ENCODE results near the gene FNBP1.
A peak's percentile ranks its signal among the peaks of the same experiment; 100 is the strongest.

FNBP1 gene

DNA sequence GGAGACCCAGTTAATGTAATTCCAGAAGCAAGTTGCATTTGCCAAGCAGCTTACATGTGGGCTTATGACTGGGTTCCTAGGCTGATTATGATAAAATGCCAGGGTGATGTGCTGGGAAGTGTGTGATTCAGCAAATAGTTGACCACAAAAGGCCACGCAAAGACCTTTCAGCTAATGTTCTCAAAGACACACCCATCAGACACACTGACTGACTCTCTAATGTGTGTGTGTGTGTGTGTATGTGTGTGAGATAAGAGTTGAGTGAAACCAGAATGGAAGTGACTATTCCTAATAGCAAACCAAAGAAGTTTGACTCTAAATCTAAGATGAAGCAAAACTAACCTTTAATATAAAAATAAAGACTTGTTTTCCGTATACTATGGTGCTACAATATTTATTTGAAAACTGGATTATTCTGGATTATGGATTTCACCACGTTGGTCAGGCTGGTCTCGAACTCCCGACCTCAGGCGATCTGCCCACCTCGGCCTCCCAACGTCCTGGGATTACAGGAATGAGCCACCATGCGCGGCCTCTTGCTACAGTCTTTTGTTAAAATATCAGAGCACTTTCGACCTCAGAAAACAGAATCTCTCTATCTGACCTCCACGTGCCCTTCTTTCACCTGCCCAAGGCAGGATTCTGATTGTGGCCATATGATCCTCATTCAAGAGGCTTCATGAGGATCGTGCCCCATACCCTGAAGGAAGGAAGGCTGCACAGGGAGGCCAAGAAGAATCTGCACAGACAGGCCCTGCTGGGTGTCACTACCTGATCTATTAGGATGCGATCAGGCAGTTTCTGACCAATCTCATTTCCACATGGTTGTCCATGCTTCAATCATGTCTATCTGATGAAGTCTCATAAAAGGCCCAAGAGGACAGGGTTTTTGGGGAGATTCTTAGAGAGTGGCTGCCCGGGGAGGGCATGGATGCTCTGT, 132.1 kb downstream of the FNBP1 start:
- TF ChIP-seq, protein P1, sequence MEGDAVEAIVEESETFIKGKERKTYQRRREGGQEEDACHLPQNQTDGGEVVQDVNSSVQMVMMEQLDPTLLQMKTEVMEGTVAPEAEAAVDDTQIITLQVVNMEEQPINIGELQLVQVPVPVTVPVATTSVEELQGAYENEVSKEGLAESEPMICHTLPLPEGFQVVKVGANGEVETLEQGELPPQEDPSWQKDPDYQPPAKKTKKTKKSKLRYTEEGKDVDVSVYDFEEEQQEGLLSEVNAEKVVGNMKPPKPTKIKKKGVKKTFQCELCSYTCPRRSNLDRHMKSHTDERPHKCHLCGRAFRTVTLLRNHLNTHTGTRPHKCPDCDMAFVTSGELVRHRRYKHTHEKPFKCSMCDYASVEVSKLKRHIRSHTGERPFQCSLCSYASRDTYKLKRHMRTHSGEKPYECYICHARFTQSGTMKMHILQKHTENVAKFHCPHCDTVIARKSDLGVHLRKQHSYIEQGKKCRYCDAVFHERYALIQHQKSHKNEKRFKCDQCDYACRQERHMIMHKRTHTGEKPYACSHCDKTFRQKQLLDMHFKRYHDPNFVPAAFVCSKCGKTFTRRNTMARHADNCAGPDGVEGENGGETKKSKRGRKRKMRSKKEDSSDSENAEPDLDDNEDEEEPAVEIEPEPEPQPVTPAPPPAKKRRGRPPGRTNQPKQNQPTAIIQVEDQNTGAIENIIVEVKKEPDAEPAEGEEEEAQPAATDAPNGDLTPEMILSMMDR (conservative IDR thresholded peaks at IDR 0.05; ENCODE audit: low read depth, low read length): no peak
- H3K4me3 ChIP-seq (ENCODE audit: low read length): no peak overlapping the region
- DNase-seq (ENCODE audit: low read depth): peak; percentile 100

DNA sequence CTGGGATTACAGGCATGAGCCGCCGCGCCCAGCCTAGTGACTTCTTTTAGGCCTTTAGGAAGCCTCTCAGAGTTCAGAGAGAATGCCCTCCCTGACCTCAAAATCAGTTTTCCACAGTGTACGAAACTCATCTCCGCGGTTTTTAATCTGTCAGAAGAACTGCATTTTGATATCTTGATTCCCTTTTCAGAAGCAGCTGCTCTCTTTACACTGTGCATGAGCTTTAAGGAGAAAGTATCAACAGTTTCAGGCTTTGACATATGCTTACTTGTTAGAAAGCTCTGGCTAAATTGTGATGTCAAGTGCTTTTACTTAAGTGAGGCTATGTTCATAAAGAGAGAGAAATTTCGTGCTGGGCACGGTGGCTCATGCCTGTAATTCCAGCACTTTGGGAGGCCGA, 133.1 kb downstream of the FNBP1 start:
- no peak overlapping the region for H3K4me3 ChIP-seq (ENCODE audit: low read length)
- TF ChIP-seq, protein P1 (conservative IDR thresholded peaks at IDR 0.05; ENCODE audit: low read depth, low read length): no peak
- DNase-seq (ENCODE audit: low read depth): peak; percentile 41

DNA sequence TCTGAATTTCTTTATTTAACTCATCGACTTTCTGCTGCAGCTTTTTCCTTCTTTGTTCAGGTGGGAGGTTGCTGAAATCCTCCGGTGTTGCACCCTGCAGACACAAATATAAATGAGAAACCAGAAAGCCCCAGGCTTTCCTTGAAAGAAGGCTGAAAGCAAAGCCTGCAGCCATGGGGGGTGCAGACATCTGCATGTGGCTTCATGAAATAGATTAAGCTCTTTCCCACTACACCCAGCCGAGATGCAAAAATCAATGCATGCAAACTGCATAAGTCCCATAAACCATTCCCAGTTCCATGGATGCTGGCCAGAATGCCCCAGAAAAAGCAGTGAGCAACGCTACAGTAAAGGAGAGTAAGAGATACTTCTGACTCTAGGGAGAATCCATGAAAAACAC, 134.1 kb downstream of the FNBP1 start:
- no peak overlapping the region for H3K4me3 ChIP-seq (ENCODE audit: low read length)
- TF ChIP-seq, protein P1 (conservative IDR thresholded peaks at IDR 0.05; ENCODE audit: low read depth, low read length): no peak
- DNase-seq (ENCODE audit: low read depth): no peak

DNA sequence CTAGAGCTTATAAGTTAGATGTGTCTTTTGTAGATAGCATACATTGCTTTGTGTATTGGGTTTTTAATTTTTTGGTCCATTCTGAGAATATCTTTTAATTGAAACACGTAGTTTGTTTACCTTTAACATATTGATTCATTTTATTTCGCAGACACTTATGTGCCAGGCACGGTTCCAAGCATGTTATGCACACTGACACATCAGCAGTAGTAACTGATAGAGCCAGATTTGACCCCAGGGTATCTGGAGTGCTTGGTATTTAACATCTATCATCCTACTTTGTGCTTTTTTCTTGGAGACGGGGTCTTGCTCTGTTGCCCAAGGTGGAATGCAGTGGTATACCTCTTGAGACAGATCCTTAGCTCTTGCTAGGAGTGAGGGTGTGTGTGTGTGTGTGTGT, 135.8 kb downstream of the FNBP1 start:
- no peak overlapping the region for H3K4me3 ChIP-seq (ENCODE audit: low read length)
- TF ChIP-seq, protein P1 (conservative IDR thresholded peaks at IDR 0.05; ENCODE audit: low read depth, low read length): no peak
- no peak for DNase-seq (ENCODE audit: low read depth)

DNA sequence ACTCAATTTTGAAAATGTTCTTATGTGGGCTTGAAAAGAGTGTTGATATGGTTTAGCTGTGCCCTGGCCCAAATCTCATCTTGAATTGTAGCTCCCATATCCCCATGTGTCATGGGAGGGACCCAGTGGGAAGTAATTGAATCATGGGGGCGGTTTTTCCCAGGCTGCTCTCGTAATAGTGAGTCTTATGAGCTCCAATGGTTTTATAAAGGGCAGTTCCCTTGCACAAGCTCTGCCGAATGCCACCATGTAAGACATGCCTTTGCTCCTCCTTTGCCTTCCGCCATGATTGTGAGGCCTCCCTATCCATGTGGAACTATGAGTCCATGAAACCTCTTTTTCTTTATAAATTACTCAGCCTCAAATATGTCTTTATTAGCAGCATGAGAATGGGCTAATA, 136.7 kb downstream of the FNBP1 start:
- no peak overlapping the region for H3K4me3 ChIP-seq (ENCODE audit: low read length)
- TF ChIP-seq, protein P1 (conservative IDR thresholded peaks at IDR 0.05; ENCODE audit: low read depth, low read length): no peak
- no peak for DNase-seq (ENCODE audit: low read depth)

DNA sequence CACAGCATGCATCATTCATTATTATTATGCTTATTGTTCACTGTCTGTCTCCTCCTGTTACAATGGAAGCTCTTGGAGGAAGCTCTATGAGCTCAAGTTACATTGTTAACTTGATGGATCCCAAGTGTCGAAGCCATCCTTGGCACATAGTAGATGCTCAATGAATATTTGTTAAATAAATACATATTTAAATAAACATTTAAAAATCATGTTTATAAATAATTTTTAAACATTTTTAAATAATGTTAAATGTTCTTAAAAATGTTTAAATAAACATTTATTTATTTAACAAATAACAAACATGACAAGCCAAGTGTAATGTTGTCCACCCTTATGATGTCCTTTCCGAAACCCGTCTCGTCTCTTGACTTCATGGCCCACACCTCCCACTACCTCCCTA, 138.3 kb downstream of the FNBP1 start:
- no peak for DNase-seq (ENCODE audit: low read depth)
- H3K4me3 ChIP-seq (ENCODE audit: low read length): no peak overlapping the region
- TF ChIP-seq, protein P1 (conservative IDR thresholded peaks at IDR 0.05; ENCODE audit: low read depth, low read length): no peak

DNA sequence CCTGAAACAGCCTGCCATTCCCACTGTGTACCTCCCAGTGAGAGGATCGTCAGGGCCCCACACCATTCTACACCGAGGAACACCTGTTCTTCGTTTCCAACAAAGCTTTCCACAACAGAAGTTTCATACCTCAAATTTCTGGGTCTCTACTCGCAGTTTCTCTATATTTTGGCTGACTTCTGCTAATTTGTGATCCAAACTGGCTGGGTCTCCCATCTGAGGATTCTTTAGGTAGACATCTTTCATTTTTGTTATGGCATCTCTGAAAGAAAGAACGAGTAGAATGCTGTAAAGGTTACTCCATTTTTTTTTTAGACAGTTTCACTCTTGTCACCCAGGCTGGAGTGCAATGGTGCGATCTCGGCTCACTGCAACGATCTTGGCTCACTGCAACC, 140.3 kb downstream of the FNBP1 start:
- TF ChIP-seq, protein P1 (conservative IDR thresholded peaks at IDR 0.05; ENCODE audit: low read depth, low read length): no peak
- H3K4me3 ChIP-seq (ENCODE audit: low read length): no peak overlapping the region
- DNase-seq (ENCODE audit: low read depth): no peak
